ENCODE data around the gene DCUN1D3.

The DCUN1D3 gene

DNA sequence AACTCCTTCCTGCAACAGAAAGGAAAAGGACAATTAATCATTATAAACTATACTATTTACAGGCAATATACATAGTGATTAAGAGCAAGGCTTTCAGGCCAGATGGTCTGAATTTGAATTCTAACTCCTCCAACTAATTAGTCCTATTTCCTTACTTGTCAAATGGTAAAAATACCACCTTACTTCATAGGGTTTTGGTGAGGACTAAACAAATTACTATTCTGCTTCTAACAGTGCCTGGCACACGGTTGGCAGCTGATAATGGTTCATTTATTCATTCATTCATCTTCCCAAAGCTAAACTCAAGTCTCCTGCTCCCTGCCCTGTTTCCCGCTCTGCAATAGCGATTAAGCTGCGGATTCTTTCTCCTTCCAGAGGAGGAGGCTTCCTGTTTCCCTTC is 39.8 kb downstream of the DCUN1D3 start:
- no peak for TF ChIP-seq ZFP30 (CRISPR knock-in tag; IDR thresholded peaks at IDR 0.05)
- TF ChIP-seq, protein P1, sequence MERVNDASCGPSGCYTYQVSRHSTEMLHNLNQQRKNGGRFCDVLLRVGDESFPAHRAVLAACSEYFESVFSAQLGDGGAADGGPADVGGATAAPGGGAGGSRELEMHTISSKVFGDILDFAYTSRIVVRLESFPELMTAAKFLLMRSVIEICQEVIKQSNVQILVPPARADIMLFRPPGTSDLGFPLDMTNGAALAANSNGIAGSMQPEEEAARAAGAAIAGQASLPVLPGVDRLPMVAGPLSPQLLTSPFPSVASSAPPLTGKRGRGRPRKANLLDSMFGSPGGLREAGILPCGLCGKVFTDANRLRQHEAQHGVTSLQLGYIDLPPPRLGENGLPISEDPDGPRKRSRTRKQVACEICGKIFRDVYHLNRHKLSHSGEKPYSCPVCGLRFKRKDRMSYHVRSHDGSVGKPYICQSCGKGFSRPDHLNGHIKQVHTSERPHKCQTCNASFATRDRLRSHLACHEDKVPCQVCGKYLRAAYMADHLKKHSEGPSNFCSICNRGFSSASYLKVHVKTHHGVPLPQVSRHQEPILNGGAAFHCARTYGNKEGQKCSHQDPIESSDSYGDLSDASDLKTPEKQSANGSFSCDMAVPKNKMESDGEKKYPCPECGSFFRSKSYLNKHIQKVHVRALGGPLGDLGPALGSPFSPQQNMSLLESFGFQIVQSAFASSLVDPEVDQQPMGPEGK (CRISPR knock-in tag; IDR thresholded peaks at IDR 0.05; ENCODE audit: borderline replicate concordance), result no peak
- no peak for TF ChIP-seq ZC3H10 (CRISPR knock-in tag; IDR thresholded peaks at IDR 0.05)
- TF ChIP-seq PPARA (CRISPR knock-in tag; IDR thresholded peaks at IDR 0.05; ENCODE audit: borderline replicate concordance), result no peak
- ATAC-seq, result no peak

DNA sequence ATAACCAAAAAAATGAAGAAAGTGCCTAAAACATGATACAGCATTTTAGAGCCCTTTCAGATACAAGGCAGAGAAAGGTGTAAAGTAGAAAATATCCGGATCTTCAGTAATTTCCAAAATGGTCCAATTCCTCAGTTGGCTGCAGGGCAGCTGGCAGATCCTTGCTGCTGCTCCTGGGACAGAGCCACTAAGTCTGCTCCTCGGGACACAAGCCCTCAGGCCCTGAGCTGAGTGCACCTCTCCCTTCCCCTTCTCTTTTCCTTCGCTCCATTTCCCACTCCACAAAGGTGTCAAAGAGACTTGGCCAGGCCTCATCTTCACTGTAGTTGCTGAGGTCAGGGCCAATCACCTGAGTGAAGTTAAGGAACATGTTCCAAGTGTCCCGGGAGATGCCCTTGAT is 40.5 kb downstream of the DCUN1D3 start:
- TF ChIP-seq ESRRG (CRISPR knock-in tag; IDR thresholded peaks at IDR 0.05) (no peak), PPARA (CRISPR knock-in tag; IDR thresholded peaks at IDR 0.05; ENCODE audit: borderline replicate concordance) (no peak), CSDC2 (CRISPR knock-in tag; IDR thresholded peaks at IDR 0.05) (no peak), RARB (CRISPR knock-in tag; IDR thresholded peaks at IDR 0.05) (no peak), ZNF70 (CRISPR knock-in tag; IDR thresholded peaks at IDR 0.05) (no peak), ARNTL (CRISPR knock-in tag; IDR thresholded peaks at IDR 0.05; ENCODE audit: borderline replicate concordance, low read depth) (no peak)
- ATAC-seq, result no peak

DNA sequence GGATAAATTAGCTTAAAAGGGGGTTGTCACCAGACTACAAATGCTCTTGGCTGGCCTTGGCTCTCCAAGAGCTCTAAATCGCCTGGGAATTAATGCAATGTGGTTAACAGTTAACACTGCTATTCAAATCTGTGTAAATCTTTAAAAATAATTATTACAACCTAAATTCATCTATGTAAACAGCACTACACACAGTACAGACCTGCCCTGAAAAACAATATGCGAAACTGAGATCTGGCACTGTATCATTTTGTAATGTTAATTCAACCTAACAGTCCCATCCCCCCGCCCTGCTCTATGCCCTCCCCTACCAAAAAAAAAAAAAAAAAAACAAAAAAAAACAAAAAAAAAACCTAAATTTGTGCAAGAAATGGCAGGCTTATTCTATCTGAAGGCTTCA is 40.9 kb downstream of the DCUN1D3 start:
- TF ChIP-seq CSDC2 (CRISPR knock-in tag; IDR thresholded peaks at IDR 0.05) (no peak), ZNF565 (CRISPR knock-in tag; conservative IDR thresholded peaks at IDR 0.05; ENCODE audit: low read depth) (no peak), ZNF70 (CRISPR knock-in tag; IDR thresholded peaks at IDR 0.05) (no peak), ISL1 (CRISPR knock-in tag; IDR thresholded peaks at IDR 0.05) (no peak), PPARA (CRISPR knock-in tag; IDR thresholded peaks at IDR 0.05; ENCODE audit: borderline replicate concordance) (no peak), ZFP30 (CRISPR knock-in tag; IDR thresholded peaks at IDR 0.05) (no peak)
- TF ChIP-seq, protein P1 (CRISPR knock-in tag; IDR thresholded peaks at IDR 0.05; ENCODE audit: borderline replicate concordance), result no peak
- TF ChIP-seq, protein P2, sequence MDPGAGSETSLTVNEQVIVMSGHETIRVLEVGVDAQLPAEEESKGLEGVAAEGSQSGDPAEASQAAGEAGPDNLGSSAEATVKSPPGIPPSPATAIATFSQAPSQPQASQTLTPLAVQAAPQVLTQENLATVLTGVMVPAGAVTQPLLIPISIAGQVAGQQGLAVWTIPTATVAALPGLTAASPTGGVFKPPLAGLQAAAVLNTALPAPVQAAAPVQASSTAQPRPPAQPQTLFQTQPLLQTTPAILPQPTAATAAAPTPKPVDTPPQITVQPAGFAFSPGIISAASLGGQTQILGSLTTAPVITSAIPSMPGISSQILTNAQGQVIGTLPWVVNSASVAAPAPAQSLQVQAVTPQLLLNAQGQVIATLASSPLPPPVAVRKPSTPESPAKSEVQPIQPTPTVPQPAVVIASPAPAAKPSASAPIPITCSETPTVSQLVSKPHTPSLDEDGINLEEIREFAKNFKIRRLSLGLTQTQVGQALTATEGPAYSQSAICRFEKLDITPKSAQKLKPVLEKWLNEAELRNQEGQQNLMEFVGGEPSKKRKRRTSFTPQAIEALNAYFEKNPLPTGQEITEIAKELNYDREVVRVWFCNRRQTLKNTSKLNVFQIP (CRISPR knock-in tag; IDR thresholded peaks at IDR 0.05; ENCODE audit: borderline replicate concordance, low read depth), result no peak
- no peak for ATAC-seq

DNA sequence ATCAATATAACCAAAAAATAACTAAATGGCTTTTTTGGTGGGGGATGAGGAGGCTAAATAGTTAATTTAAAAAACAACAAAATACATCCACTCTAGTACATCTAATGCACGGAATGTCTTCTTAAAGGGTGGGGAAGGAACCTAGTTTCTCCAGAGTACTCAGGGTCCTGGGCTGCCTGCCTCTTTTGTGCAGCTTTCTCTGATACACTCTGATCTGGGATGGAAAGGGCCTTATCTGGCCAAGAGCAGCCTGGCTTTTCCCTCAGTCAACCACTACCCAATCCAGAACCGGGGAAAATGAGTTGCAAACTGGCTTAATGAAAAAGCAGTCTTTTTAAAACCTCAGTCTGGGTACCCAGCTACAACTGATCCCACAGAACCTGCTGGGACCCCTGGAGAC is 42.9 kb downstream of the DCUN1D3 start:
- ATAC-seq, result no peak
- TF ChIP-seq ZC3H10 (CRISPR knock-in tag; IDR thresholded peaks at IDR 0.05) (no peak), CSDC2 (CRISPR knock-in tag; IDR thresholded peaks at IDR 0.05) (no peak), ZFP3 (CRISPR knock-in tag; IDR thresholded peaks at IDR 0.05) (no peak), BACH2 (CRISPR knock-in tag; IDR thresholded peaks at IDR 0.05; ENCODE audit: borderline replicate concordance) (no peak), ZNF565 (CRISPR knock-in tag; conservative IDR thresholded peaks at IDR 0.05; ENCODE audit: low read depth) (no peak)

DNA sequence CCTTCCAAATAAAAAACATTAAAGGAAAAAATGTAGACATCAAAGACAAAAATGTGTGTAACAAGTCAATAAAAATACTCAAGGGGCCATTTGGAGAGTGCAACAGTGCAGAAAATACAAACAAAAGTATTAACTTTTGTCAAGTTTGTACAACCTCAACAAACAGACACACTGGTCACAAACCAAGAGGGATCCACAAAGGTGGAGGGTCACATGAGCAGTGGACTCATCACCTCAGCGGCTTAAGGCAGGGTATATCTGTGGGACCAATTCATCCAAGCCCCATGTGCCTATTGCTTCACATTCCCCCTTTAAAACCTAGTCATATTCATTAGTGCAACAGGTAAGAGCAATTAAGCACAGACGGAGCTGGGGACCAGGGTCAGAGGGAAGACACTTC is 45.2 kb downstream of the DCUN1D3 start:
- TF ChIP-seq ZFP30 (CRISPR knock-in tag; IDR thresholded peaks at IDR 0.05), result no peak
- no peak for TF ChIP-seq RARB (CRISPR knock-in tag; IDR thresholded peaks at IDR 0.05)
- TF ChIP-seq ESRRG (CRISPR knock-in tag; IDR thresholded peaks at IDR 0.05), result no peak
- no peak for TF ChIP-seq ZNF70 (CRISPR knock-in tag; IDR thresholded peaks at IDR 0.05)
- TF ChIP-seq BACH2 (CRISPR knock-in tag; IDR thresholded peaks at IDR 0.05; ENCODE audit: borderline replicate concordance), result no peak
- no peak for TF ChIP-seq ZNF8 (CRISPR knock-in tag; IDR thresholded peaks at IDR 0.05)
- TF ChIP-seq CSDC2 (CRISPR knock-in tag; IDR thresholded peaks at IDR 0.05), result no peak
- TF ChIP-seq TOX (CRISPR knock-in tag; IDR thresholded peaks at IDR 0.05; ENCODE audit: borderline replicate concordance), result no peak
- no peak for TF ChIP-seq SNAI2 (CRISPR knock-in tag; IDR thresholded peaks at IDR 0.05)
- no peak for TF ChIP-seq TCF4 (CRISPR knock-in tag; IDR thresholded peaks at IDR 0.05; ENCODE audit: borderline replicate concordance)
- no peak for ATAC-seq

DNA sequence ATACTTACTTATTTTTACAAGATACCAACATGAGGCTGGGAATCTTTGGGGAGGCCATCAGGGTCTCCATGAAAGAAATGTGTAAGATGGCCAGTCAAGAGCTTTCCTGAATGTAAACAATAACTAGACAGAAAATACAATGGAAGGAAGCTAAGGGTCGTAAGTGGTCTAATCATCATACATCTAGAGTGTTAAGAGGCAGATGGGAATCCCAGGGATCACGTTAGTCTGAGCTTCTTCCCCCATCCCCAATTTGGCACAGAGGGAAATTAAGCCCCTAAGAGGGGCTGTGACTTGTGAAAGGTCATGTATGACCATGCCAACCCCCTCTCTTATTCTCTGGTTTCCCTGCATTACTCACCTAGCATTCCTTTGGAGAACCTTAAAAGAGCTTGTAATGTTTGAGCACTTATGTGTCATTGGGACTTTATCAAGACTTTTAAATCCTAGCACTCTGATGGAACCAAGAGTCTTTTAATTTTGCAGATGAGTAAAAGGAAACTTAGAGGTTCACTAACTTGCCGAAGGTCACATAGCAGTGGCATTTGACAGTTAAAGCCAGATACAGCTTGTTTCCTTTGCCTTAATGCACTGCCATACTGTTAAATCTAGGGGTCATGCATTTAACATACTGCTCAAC is 46.1 kb downstream of the DCUN1D3 start:
- no peak for ATAC-seq
- TF ChIP-seq ZNF8 (CRISPR knock-in tag; IDR thresholded peaks at IDR 0.05) (no peak), PPARA (CRISPR knock-in tag; IDR thresholded peaks at IDR 0.05; ENCODE audit: borderline replicate concordance) (no peak), RARB (CRISPR knock-in tag; IDR thresholded peaks at IDR 0.05) (no peak), ZNF565 (CRISPR knock-in tag; conservative IDR thresholded peaks at IDR 0.05; ENCODE audit: low read depth) (no peak), ZC3H10 (CRISPR knock-in tag; IDR thresholded peaks at IDR 0.05) (no peak), ISL1 (CRISPR knock-in tag; IDR thresholded peaks at IDR 0.05) (no peak), OSR1 (CRISPR knock-in tag; IDR thresholded peaks at IDR 0.05) (no peak), TOX (CRISPR knock-in tag; IDR thresholded peaks at IDR 0.05; ENCODE audit: borderline replicate concordance) (no peak), TCF4 (CRISPR knock-in tag; IDR thresholded peaks at IDR 0.05; ENCODE audit: borderline replicate concordance) (no peak)
- TF ChIP-seq, protein P3, sequence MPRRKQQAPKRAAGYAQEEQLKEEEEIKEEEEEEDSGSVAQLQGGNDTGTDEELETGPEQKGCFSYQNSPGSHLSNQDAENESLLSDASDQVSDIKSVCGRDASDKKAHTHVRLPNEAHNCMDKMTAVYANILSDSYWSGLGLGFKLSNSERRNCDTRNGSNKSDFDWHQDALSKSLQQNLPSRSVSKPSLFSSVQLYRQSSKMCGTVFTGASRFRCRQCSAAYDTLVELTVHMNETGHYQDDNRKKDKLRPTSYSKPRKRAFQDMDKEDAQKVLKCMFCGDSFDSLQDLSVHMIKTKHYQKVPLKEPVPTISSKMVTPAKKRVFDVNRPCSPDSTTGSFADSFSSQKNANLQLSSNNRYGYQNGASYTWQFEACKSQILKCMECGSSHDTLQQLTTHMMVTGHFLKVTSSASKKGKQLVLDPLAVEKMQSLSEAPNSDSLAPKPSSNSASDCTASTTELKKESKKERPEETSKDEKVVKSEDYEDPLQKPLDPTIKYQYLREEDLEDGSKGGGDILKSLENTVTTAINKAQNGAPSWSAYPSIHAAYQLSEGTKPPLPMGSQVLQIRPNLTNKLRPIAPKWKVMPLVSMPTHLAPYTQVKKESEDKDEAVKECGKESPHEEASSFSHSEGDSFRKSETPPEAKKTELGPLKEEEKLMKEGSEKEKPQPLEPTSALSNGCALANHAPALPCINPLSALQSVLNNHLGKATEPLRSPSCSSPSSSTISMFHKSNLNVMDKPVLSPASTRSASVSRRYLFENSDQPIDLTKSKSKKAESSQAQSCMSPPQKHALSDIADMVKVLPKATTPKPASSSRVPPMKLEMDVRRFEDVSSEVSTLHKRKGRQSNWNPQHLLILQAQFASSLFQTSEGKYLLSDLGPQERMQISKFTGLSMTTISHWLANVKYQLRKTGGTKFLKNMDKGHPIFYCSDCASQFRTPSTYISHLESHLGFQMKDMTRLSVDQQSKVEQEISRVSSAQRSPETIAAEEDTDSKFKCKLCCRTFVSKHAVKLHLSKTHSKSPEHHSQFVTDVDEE (CRISPR knock-in tag; IDR thresholded peaks at IDR 0.05), result no peak
- TF ChIP-seq, protein P1 (CRISPR knock-in tag; IDR thresholded peaks at IDR 0.05; ENCODE audit: borderline replicate concordance), result no peak

Data from SK-N-SH treated with all-trans-retinoic acid at 6 μM for 48 hours (cell line).